Panc1 (cell line): ENCODE measurements around the gene AIFM3. TPM values are rescaled to one million over a fixed set of nuclear protein-coding genes. Genes with fewer than 3 reads are reported as not detected.

Experiments
- ATAC-seq: fragments of 200-7000 bp; cut with Tn5 transposase; 2 replicates; pipeline ENCODE4 v1.9.1; 2020; ENCODE audit warnings: mild to moderate bottlenecking, moderate library complexity
- BruUV-seq: library from RNA; stranded (reverse); fragments of 400-500 nt; replicated peaks from 2 replicates; lab custom pipeline; 2021; lab: Mats Ljungman, UMichigan
- CTCF ChIA-PET: fragments of 300-600 bp; sonication (Branson Sonifier 250); formaldehyde crosslinking; loops from one replicate; lab custom pipeline; 2022; ENCODE audit warnings: antibody characterized with exemption; lab: Charles Lee
- POLR2A ChIA-PET: fragments of 300-600 bp; sonication (Branson Sonifier 250); formaldehyde crosslinking; loops from one replicate; lab custom pipeline; 2022; ENCODE audit warnings: antibody characterized with exemption; lab: Charles Lee
- DNase-seq: peaks from one replicate; pipeline ENCODE4 v3.0.0-alpha.2; 2010; ENCODE audit warnings: low read depth, low spot score
- H3K27ac ChIP-seq: 2 replicates; pipeline ENCODE4 v1.5.1; 2011; ENCODE audit warnings: mild to moderate bottlenecking, low read length, inconsistent platforms
- H3K27me3 ChIP-seq: fragments of 200-500 bp; sonication (Bioruptor generic); 2 replicates; pipeline ENCODE4 v1.6.0; 2014; ENCODE audit warnings: low read length, inconsistent platforms; ENCODE audit not compliant: control insufficient read depth, insufficient read depth
- H3K36me3 ChIP-seq: fragments of 200-500 bp; sonication (Bioruptor generic); 2 replicates; pipeline ENCODE4 v1.5.1; 2014; ENCODE audit warnings: inconsistent platforms, mild to moderate bottlenecking, low read length, moderate library complexity; ENCODE audit not compliant: control insufficient read depth, insufficient read depth
- H3K4me1 ChIP-seq: 2 replicates; pipeline ENCODE4 v1.5.1; 2011; ENCODE audit warnings: inconsistent platforms, mild to moderate bottlenecking, low read length, moderate library complexity; ENCODE audit not compliant: control insufficient read depth, insufficient read depth
- H3K4me3 ChIP-seq, 2 experiments: 2 replicates each; pipeline ENCODE4 v1.5.1; 2011 to 2012; ENCODE audit warnings: low read depth in 2 of 2, low read length in 2 of 2, mild to moderate bottlenecking in 2 of 2, inconsistent platforms in 1 of 2, moderate library complexity in 1 of 2
- H3K9me3 ChIP-seq: fragments of 200-500 bp; sonication (Bioruptor generic); 2 replicates; pipeline ENCODE4 v1.5.1; 2014; ENCODE audit warnings: low read depth, mild to moderate bottlenecking, inconsistent platforms, low read length, moderate library complexity; ENCODE audit not compliant: control insufficient read depth, insufficient read depth
- CTCF ChIP-seq: fragments of 450-650 bp; IDR thresholded peaks from 2 replicates; pipeline ENCODE4 v1.5.1; 2017; ENCODE audit warnings: mild to moderate bottlenecking
- POLR2AphosphoS5 ChIP-seq: IDR thresholded peaks from 2 replicates; pipeline ENCODE4 v1.6.1; 2012; ENCODE audit warnings: mild to moderate bottlenecking, low read depth, low read length, moderate library complexity
- REST ChIP-seq, 2 experiments: IDR thresholded peaks; 2 replicates each; pipeline ENCODE4 v1.6.1; 2011 to 2012; ENCODE audit warnings: low read depth in 2 of 2, control low read depth in 1 of 2, low read length in 1 of 2, mild to moderate bottlenecking in 1 of 2, moderate library complexity in 1 of 2; ENCODE audit not compliant: insufficient read depth in 1 of 2
- SIN3A ChIP-seq: IDR thresholded peaks from 2 replicates; pipeline ENCODE4 v1.6.1; 2012; ENCODE audit warnings: low read depth, mild to moderate bottlenecking, low read length, moderate library complexity, borderline replicate concordance; ENCODE audit not compliant: insufficient read depth
- TCF7L2 ChIP-seq: IDR thresholded peaks from 2 replicates; pipeline ENCODE4 v1.6.1; 2011; ENCODE audit warnings: mild to moderate bottlenecking, low read depth, low read length, inconsistent platforms
- in situ Hi-C: cut with HindIII; loops from 2 replicates; pipeline ENCODE4 v1.10.0; 2016; ENCODE audit warnings: low sequenced_read_pairs, low pct_unique_long_range_greater_than_20kb
- intact Hi-C: fragments of 100-400 bp; cut with micrococcal nuclease; formaldehyde crosslinking; loops from one replicate; pipeline ENCODE4 v1.10.0; 2022; ENCODE audit not compliant: unreplicated experiment
- total RNA-seq: library from RNA; stranded (reverse); gene quantifications from one replicate; pipeline ENCODE4 v1.2.1, GENCODE V29; 2021; ENCODE audit not compliant: unreplicated experiment

AIFM3 gene
- total RNA-seq, 1 experiment from 2014 or later = 2.7 TPM

- no peaks in the 10 kb centered on the region; the same call in 1 of the 2 replicates for H3K36me3 ChIP-seq
- POLR2A ChIA-PET = no interaction called here
- H3K4me1 ChIP-seq = peaks cover 23% of the 10 kb centered on the region
- CTCF ChIA-PET = interaction anchor here (0.7 kb wide), 1 partner anchor 677 kb away, joined by 3 read pairs; no protein-coding TSS in a partner anchor
- ATAC-seq = no peak
- no peak overlapping the region for H3K4me3 ChIP-seq
- in situ Hi-C loops = no loop called here
- no peaks in the 10 kb centered on the region for H3K9me3 ChIP-seq
- no peak for DNase-seq
- TF ChIP-seq TCF7L2 (no peak), POLR2AphosphoS5 (no peak), CTCF (no peak), SIN3A (no peak), REST (IDR thresholded peaks at IDR 0.05; ENCODE audit: insufficient read depth in 1 of 2, low read depth in 2 of 2, low read length in 1 of 2) (no peak)
- H3K27ac ChIP-seq = no peak overlapping the region
- no peaks in the 10 kb centered on the region for H3K27me3 ChIP-seq
- intact Hi-C loops = loop anchor here (10.0 kb wide), 1 partner anchor 62 kb away; no protein-coding TSS in a partner anchor
- no TSS peak for BruUV-seq
Observed at GRCh38 chr22:20946991-20947390, 20.1 kb upstream of the AIFM3 start.

- peaks cover 37% of the 10 kb centered on the region for H3K4me1 ChIP-seq
- POLR2A ChIA-PET = no interaction called here
Observed at GRCh38 chr22:20948450-20948849, 18.6 kb upstream of the AIFM3 start.

More at GRCh38 chr22:20948450-20948849, 18.6 kb upstream of the AIFM3 start:
- intact Hi-C loops = loop anchor here (10.0 kb wide), 1 partner anchor 64 kb away; no protein-coding TSS in a partner anchor
- no peaks in the 10 kb centered on the region; the same call in 1 of the 2 replicates for H3K36me3 ChIP-seq
- no peaks in the 10 kb centered on the region for H3K9me3 ChIP-seq
- ATAC-seq (no peak), DNase-seq (no peak)
- in situ Hi-C loops = no loop called here
- CTCF ChIA-PET = no interaction called here
- TF ChIP-seq SIN3A (no peak), CTCF (no peak), TCF7L2 (no peak), POLR2AphosphoS5 (no peak), REST (IDR thresholded peaks at IDR 0.05; ENCODE audit: insufficient read depth in 1 of 2, low read depth in 2 of 2, low read length in 1 of 2) (no peak)
- no TSS peak for BruUV-seq
- no peak overlapping the region for H3K4me3 ChIP-seq
- H3K27me3 ChIP-seq = no peaks in the 10 kb centered on the region
- no peak overlapping the region for H3K27ac ChIP-seq
